ENCODE results near the gene SLC35E2B.
"Not testable (repeated sequence)": the region's sequence is repeated elsewhere in the genome, so short reads cannot be mapped to it uniquely, and the experiment has no call there.

DNA sequence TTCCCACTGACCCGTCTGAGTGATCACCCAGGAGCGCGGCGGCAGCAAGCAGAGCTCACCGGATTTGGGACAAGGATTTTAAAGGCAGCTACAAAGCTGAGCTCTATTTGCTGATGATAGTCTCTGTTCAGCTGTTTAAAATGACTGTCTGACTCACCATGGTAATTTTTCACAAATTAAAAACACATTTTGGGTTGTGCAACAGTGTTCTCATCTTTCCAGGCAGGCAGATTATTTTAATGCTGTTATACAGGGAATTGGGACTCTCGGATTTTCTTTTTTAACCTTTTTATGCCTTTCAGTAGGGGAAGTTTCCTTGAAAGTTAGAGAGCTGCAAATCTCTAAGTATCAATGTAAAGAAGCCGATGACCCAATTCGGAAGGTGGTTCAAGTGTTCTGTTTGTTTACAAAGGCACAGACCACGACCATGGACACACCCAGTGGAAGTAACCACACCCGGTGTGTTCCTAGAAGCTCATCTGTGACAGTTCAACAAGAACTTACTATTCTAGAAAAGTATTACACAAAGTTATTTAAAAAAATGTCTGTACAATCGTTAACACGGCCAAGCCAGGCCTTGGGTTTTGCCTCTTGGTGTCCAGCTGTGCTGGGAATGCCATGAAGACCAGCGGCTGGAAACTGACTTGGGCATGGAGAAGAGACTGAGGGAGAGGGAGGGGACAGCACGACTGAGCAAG is 35.9 kb upstream of the SLC35E2B start:
- TF ChIP-seq, protein P1, sequence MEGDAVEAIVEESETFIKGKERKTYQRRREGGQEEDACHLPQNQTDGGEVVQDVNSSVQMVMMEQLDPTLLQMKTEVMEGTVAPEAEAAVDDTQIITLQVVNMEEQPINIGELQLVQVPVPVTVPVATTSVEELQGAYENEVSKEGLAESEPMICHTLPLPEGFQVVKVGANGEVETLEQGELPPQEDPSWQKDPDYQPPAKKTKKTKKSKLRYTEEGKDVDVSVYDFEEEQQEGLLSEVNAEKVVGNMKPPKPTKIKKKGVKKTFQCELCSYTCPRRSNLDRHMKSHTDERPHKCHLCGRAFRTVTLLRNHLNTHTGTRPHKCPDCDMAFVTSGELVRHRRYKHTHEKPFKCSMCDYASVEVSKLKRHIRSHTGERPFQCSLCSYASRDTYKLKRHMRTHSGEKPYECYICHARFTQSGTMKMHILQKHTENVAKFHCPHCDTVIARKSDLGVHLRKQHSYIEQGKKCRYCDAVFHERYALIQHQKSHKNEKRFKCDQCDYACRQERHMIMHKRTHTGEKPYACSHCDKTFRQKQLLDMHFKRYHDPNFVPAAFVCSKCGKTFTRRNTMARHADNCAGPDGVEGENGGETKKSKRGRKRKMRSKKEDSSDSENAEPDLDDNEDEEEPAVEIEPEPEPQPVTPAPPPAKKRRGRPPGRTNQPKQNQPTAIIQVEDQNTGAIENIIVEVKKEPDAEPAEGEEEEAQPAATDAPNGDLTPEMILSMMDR (IDR thresholded peaks at IDR 0.05) = not testable (repeated sequence)
- TF ChIP-seq POLR2AphosphoS5 (IDR thresholded peaks at IDR 0.05; ENCODE audit: insufficient read depth in 1 of 2, low read depth in 1 of 2); POLR2A (IDR thresholded peaks at IDR 0.05): not testable (repeated sequence)

All from vagina (tissue), 2 donors.